ENCODE results near the gene BIN1.

Gene BIN1

GRCh38 chr2:127102521-127103242 is 4.3 kb downstream of the BIN1 start:
- DNase-seq = no peak

GRCh38 chr2:127101756-127102477 is 5.0 kb downstream of the BIN1 start:
- DNase-seq = no peak

DNA sequence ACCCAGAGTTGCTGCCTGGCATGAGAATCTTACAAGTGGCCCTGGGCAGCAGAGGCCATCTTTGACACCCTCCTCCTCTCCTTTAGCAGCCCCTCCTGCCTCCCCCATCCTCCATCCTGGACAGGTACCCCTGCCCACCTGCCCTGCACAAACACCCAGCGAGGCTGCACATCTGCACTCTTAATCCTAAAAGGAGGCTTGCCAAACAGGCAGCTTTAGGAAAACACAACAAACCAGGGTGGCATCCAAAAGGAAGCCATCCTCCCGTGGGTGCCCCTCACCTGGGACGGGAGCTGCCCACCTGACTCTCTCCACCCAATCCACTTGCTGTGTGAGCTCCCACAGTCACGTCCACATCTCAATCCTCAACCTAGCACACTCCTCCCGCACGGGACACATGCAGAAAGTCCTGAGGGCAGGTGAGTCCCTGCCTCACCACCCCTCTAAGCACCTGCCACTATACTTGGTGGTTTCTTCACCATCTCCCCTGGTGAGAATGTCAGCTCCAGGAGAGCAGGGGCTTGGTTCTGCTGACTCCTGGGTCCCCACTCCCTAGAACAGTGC is 5.8 kb downstream of the BIN1 start:
- DNase-seq = no peak

- no peak for DNase-seq
Observed at GRCh38 chr2:127100251-127101047, 6.5 kb downstream of the BIN1 start.

DNA sequence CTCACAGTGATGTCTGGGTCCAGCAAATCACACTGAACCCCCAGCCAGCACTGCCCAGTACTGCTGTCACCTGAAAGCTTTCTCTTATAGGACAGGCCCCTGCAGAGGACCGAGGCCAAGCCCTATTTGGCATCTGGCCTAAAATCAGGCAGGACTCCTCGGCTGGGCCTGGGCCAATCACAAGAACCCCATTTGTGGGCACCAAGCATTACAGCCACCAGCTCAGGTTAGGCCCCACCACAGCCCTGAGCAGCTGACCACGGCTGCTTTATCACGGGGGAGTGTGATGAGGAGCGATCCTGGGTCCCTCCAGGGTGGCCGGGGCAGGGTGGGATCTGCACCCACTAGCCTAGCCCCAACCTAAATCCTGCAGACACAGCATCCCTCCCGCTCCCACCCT is 8.2 kb downstream of the BIN1 start:
- no peak for DNase-seq

GRCh38 chr2:127097841-127098651 is 8.9 kb downstream of the BIN1 start:
- DNase-seq = no peak

DNA sequence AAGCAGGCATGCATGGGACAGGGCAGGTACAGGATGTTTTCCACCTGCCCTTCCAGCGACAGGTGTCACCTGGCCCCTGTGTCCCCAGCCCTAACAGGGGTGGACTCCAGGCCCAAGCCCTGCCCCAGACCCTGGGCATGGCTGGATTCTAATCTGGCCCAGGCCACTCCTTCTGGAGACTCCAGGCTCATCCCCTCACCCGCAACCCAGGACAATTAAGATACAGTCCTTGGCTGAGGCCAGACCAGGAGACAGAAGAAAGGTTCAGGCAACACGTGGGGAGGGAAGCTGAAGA is 9.5 kb downstream of the BIN1 start:
- DNase-seq = no peak

GRCh38 chr2:127096718-127097470 is 10.1 kb downstream of the BIN1 start:
- no peak for DNase-seq

- no peak for DNase-seq
Observed at GRCh38 chr2:127096280-127096679, 10.7 kb downstream of the BIN1 start.

DNA sequence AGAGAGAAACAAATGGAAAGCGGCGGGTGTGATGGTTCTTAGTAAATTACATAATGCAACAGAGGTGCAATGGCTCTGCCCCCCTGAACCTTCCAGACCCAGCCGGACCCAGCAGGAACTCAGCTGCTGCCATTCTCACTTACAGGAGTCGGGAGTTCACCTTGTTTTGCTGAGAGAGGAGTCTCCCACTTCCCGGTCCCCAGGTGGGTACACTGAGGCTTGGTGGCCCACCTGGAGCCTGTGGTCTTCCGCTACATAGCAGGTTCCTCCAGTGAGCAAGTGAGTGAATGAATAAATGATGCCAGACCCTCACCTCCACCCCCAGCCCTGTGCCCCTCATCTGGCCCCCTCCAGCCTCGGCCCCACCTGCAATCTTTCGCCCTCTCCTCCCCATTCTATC is 11.2 kb downstream of the BIN1 start:
- DNase-seq = no peak

DNA sequence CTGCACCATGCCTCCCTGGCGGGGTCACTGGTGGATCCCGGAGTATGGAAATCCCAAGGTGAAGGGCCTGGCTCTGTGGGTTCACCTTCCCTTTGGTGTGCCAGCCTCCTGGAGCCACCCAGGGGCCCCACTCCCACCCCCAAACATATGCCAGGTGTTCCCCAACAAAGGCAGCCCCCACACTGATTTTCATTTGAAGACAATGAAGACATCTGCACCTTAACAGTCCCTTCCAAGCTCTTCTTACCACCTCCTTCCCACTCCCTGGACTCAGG is 11.7 kb downstream of the BIN1 start:
- DNase-seq = no peak

GRCh38 chr2:127094509-127095366 is 12.2 kb downstream of the BIN1 start:
- DNase-seq = no peak

DNA sequence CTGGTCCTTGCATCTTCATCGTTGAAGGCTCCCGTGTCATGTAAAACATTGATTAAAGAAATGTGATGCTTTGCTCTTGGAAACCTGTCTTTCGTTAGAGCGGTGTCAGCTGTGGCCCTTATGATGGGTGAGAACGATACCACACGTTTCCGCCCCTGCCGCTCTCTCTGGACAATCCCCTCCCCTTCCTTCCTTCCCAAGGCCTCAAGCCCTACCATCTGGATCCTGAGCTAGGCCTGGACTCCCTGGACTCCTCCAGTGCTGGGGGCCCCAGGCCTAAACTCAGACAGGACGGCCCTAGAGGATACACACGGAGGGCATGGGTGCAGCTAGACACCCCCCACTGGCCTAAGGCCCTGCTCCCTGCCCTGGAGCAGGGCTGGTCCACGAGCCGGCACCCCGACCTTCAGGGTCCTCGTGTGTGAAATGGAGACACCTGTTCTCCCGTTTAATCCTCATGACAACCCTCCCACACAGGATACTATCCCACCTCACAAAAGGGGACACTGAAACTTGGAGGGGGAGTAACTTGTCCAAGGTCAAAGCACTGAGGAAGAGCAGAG is 13.2 kb downstream of the BIN1 start:
- DNase-seq = no peak

DNA sequence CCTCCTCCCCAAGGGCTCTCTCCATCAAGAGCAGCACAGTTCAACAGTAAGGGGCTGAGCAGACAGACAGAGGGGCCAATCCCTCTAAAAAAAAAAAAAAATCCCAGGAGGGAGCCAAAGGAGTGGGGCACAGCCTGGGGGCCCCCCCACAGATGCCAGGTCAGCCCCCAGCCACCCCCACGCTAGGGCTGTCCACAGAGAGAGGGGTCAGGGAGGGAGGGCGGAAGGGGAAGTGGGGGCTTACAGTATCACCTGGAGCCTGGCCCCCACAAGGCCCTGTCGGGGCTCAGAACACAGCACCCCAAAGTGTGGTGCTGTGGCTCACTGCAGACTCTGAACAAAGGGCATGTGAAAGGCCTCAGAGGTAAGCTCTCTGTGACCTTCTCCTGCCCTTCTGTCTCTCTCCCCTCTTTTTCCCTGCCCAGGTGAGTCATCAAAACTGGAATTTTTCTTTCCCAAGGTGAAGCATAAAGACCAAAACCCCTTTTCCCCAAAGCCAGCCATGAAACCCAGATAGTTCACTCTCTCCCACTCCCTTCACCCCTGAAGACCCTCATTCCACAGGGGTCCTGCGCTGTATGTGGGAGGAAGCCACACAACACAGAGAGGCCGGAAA is 13.9 kb downstream of the BIN1 start:
- DNase-seq = no peak

GRCh38 chr2:127092306-127092705 is 14.6 kb downstream of the BIN1 start:
- DNase-seq = no peak

- no peak for DNase-seq
Observed at GRCh38 chr2:127091886-127092285, 15.1 kb downstream of the BIN1 start.

DNA sequence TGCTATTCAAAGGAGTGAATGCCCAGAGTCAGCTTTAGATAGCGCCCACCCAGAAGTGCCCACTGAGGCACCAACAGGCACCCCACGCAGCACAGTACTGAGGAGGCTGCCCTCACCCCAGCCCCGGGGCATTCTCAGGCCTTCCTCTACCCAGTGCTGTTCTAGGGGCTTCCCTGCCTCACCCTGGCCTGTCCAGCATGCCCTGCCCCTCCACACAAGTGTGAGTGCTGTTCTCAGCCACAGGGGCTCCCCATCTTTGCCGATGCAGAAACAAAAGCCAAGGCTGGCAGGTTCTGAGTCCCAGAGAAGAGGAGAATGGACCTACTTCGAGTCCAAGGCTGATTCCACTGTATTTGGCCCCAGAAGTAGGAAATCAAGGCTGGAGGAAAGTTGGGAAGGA is 15.8 kb downstream of the BIN1 start:
- DNase-seq = no peak

DNA sequence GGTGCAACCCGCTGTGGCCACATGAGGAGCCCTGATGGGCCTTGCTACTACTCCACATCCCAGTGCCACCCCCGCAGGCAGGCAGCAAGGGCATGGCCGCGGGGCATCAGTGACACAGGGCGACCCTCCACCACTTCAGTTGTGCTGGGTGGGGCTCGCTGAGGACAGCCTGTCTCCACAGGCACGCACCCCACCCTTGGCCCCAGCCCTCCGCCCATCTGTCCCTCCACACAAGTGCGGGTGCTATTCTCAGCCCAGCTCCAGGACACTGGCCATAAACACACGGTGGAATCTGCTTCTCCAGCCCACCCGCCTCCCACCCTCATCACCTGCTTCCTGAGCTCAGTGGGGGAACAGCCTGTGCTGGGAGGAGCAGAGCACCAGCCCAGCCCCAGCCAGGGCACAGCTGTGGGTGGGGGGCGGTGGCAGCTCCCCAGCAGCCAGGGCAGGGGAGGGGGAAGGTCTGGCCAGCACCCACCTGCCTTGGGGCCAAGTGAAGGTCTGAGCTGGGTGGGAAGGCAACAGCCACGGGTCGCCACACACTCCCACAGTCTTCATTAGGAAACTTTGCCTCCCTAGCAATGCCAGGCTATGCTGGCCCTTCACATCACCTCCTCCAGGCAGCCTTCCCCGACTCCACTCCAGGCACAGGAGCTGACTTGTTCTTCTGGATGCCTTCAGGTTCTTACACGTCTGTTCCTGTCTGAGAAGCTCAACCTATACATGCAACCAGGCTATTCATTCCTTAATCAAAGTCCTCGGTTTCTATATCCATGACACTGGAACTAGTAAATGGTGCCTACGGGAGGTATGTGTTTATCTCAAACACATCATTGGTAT is 16.5 kb downstream of the BIN1 start:
- DNase-seq = no peak

GRCh38 chr2:127089478-127090235 is 17.3 kb downstream of the BIN1 start:
- no peak for DNase-seq

Data from OCI-M1 (cell line).